ENCODE results near the gene NFAT5.
"Not testable (repeated sequence)": the region's sequence is repeated elsewhere in the genome, so short reads cannot be mapped to it uniquely, and the experiment has no call there.

NFAT5 gene

GRCh38 chr16:69707920-69708683 is 142.3 kb downstream of the NFAT5 start:
- DNase-seq (ENCODE audit: low read depth) = no peak

GRCh38 chr16:69709456-69710084 is 143.8 kb downstream of the NFAT5 start:
- DNase-seq (ENCODE audit: low read depth) = no peak

- DNase-seq (ENCODE audit: low read depth) = no peak
Observed at GRCh38 chr16:69711115-69711740, 145.5 kb downstream of the NFAT5 start.

DNA sequence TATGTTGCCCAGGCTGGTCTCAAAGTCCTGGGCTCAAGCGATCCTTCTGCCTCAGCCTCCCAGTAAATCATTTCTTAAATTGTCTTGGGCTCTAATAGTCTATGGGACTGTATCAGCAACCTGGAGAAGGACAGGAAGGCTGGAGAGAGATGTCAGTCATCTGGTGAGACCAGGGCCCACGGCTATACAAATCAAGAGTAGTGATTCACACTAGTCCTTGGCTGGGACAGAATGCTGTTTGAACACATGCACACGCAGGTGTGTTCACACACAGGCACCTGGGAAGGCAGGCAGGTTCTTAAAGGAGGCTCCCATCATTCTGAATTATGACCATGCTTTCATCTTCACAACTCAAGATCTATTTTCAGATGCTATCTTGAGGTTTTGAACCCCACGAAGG is 146.5 kb downstream of the NFAT5 start:
- no peak for DNase-seq (ENCODE audit: low read depth)

DNA sequence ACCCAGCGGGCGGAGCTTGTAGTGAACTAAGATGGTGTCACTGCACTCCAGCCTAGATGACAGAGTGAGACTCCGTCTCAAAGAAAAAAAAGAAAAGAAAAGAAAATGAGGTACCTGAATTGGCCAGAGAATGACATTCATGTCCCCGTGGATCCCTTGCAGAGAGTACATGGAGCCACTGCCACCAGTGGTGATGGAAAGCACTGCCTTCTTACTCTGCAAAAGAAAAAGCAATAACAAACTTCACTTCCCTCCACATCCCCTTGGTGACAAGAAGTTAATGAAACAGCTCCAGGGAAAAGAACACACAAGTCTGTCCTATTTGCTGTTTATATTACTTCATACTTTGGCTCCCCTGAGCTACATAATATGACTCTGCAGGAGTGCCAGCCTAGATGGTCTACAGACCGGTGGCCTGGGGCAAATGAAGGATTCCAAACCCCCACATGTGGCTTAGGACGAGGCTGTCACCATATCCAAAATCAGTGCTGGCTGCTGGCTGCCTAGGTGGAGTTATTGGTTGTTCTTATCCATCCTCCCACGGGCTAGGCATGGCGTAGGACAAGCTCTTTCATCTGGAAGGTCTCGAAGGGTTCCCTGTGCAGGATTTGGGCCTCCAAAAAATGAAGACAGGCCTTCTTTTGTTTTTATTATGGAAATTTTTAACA is 147.3 kb downstream of the NFAT5 start:
- no peak for DNase-seq (ENCODE audit: low read depth)

GRCh38 chr16:69717066-69717465 is 151.3 kb downstream of the NFAT5 start:
- no peak for DNase-seq (ENCODE audit: low read depth)

- DNase-seq (ENCODE audit: low read depth) = no peak
Observed at GRCh38 chr16:69718111-69718764, 152.5 kb downstream of the NFAT5 start.

- DNase-seq (ENCODE audit: low read depth) = no peak
Observed at GRCh38 chr16:69720822-69721430, 155.2 kb downstream of the NFAT5 start.

GRCh38 chr16:69721441-69721957 is 155.7 kb downstream of the NFAT5 start:
- DNase-seq (ENCODE audit: low read depth) = no peak

DNA sequence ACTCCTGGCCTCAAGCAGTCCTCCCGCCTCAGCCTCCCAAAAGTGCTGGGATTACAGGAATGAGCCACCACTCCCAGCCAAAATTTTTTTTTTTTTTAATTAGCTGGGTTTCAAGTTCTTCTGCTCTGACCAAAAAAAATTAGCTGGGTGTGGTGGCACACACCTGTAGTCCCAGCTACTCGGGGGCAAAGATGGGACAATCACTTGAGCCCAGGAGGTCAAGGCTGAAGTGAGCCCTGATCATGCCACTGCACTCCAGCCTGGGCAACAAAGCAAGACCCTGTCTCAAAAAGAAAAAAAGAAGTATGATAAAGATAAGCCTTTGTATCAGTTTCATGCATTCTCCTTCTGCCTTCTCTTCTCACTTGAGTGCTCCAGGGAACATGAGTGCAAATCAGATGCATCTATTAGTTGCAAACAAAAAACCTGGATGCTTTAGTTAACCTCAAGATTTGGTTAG is 158.7 kb downstream of the NFAT5 start:
- DNase-seq (ENCODE audit: low read depth) = no peak

GRCh38 chr16:69724981-69725479 is 159.3 kb downstream of the NFAT5 start:
- no peak for DNase-seq (ENCODE audit: low read depth)

DNA sequence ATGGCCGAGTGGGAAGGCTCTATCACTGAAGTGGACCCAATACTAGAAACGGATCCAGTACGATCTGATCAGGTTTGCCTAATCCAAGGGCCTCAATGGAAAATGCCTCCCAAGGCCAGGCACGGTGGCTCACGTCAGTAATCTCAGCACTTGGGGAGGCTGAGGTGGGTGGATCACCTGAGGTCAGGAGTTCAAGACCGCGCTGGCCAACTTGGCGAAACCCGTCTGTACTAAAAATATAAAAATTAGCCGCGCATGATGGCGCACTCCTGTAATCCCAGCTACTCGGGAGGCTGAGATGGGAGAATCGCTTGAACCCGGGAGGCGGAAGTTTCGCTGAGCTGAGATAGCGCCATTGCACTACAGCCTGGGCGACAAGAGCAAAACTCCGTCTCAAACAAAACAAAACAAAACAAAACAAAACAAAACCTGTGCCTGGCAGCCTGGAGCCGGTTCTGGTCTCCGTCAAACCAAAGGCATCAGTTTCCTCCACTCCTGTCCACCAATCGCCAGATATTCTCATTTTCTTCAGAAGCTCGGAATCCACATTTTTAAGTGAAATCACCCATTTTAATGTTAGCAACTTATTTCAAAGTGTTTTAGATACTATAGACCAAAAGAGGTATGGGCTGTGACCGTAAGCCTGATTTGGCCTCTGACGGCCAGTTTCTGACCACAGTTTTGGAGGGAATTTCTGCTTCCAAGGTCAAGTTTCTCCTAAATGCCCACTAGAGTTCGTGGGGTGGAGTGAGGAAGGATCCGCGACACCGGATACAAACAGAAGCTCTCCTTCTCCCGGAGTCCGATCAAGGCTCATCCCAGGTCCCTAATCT is 159.9 kb downstream of the NFAT5 start:
- DNase-seq (ENCODE audit: low read depth) = no peak

DNA sequence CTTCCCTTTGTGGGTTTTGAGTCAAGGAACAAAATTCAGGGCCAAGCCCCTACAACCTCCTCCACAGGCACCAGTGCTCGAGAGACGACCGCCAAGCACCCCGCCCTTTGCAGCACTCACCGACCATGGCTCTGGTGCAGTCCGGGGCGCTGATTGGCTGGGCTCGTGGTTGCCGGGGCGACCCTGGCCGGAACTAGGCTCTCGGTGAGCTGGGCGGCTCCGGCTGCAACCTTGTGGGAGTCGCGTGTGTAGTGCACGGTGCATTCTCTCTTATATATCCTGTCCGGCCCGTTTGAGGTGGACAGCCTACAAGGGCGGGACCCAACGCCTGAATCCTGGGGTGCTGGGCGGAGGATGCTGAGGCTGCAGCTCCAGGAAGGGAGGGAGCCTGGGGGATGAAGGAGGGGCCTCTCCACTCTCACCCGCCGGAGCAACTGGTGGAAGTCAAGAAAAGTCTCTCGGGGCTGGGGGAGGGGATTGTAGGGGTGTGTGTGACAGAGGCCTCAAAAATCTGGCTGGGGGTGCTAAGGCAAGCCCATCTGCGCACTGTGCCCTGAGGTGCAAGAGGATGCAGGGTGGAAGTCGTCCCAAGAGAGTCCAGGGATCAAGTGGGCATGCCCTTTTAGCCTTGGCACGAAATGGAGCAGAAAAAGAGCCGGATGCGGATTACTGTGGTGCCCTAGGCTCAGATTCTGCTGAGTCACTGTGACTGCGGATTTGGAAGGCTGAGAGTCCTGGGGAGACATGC is 160.7 kb downstream of the NFAT5 start, which contains the start of gene NQO1:
TSS of gene NQO1 (minus strand) at position 248 of the 748 bp plus-strand sequence. CDS start at position 127, 121 bp downstream.
- DNase-seq (ENCODE audit: low read depth) = peak; percentile 63

DNA sequence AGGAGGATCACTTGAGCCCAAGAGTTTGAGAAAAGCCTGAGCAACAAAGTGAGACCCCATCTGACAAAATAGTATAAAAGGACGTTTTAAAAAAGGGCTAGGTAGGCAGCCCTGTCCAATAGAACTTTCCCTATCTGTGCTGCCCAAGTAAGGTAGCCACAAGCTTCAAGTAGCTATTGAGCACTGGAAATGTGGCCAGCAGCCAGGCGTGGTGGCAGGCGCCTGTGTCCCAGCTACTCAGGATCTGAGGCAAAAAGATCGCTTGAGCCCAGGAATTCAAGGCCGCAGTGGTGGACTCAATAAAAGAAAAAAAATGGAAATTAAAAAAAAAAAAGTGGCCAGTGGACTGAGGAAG is 162.1 kb downstream of the NFAT5 start:
- no peak for DNase-seq (ENCODE audit: low read depth)

DNA sequence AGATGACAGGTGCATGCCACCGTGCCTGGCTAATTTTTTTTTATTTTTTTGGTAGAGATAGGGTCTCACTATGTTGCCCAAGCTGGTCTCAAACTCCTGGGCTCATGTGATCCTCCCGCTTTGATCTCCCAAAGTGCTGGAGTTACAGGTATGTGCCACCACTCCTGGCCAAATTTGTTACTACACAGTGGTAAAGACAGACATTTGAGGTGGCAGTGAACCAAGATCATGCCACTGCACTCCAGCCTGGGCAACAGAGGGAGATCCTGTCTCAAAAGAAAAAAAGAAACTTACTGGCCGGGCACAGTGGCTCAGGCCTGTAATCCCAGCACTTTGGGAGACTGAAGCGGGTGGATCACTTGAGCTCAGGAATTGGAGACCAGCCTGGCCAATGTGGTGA is 163.3 kb downstream of the NFAT5 start:
- not testable (repeated sequence) for DNase-seq (ENCODE audit: low read depth)

DNA sequence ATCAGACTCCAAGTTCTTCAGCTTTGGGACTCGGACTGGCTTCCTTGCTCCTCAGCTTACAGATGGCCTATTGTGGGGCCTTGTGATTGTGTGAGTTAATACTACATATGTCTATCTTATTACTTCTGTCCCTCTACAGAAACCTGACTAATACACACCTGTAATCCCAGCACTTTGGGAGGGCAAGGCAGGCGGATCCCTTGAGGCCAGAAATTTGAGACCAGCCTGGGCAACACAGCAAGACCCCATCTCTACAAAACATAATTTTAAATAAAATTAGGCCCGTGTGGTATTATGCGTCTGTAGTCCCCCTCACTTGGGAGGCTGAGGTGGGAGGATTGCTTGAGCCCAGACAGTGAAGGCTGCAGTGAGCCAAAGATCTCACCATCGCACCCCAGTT is 165.5 kb downstream of the NFAT5 start:
- not testable (repeated sequence) for DNase-seq (ENCODE audit: low read depth)

GRCh38 chr16:69732101-69732500 is 166.3 kb downstream of the NFAT5 start:
- no peak for DNase-seq (ENCODE audit: low read depth)

DNA sequence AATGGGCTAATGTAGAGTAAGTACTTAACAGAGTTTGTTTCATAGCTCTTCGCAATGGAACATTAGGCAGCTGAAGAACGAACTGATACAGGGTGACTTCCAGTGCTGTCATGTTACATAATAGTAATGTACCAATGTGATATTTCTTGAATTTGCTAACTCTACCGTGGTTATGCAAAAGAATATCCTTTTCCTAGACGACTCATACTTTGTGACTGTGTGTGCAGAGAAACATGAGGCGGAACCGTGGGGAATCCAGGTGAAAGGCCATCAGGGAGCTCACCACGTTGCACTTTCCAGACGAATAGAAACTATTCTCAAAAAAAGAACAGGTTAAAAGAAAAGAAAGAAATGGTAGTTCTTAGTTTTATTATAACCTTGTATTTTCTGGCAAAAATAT is 175.8 kb downstream of the NFAT5 start:
- no peak for DNase-seq (ENCODE audit: low read depth)
